Right forelimb (tissue), 1 donor: Measurements from ENCODE around the gene OSBPL2.

Experiments used
- DNase-seq: peaks from one replicate; pipeline ENCODE4 v3.0.0-alpha.2; 2018

The OSBPL2 gene

DNA sequence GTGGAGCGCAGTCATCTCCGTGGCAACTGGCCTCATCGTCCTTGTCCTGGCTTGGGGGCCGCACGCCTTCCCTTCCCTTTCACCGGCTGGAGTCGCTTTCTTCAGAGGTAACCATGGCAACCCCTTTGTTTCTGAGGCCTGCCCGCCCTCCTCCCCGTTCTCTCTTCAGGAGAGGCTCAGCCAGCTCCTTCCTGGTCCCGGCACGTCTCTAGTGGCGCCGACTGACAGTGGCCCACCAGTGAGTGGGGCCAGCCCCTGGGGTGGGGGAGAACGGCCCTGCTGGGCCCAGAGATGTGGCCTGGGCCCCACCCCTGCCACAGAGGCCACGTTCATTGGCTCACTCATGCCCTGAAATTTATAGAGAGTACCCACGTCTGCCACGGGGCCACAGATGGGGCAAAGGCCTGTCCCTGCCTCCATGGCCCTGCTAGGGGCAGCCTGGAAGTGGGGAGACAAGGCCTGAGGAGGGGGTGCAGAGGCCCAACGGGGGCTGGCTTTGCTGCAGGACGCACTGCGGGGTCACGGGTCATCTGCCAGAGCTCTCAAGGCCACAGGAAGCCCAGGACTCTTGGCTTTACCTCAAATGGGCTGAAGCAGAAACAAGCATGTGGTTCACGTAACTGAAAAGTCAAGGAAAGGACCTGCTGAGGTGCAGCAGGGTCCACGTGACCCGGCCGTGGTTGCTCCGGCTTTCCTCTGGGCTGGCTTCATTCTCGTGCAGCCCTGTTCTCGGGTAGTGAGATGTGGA lies 1.4 kb upstream of the OSBPL2 start:
- DNase-seq = no peak

DNA sequence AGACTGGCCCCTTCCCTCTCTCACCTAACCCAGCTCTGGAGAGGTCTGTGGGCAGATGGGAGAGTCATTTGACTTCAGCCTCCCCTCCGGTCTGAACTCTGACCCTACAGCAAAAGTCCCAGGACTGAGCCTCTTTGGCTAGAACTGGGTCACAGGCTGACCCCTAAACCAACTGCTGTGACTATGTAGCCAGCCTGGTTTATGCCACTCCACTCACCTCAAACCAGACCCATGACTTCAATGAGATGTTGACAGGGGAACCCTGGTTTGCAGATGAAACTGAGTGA lies 864 bp upstream of the OSBPL2 start:
- no peak for DNase-seq

GRCh38 chr20:62238569-62239277 lies 402 bp downstream of the OSBPL2 start:
- no peak for DNase-seq

DNA sequence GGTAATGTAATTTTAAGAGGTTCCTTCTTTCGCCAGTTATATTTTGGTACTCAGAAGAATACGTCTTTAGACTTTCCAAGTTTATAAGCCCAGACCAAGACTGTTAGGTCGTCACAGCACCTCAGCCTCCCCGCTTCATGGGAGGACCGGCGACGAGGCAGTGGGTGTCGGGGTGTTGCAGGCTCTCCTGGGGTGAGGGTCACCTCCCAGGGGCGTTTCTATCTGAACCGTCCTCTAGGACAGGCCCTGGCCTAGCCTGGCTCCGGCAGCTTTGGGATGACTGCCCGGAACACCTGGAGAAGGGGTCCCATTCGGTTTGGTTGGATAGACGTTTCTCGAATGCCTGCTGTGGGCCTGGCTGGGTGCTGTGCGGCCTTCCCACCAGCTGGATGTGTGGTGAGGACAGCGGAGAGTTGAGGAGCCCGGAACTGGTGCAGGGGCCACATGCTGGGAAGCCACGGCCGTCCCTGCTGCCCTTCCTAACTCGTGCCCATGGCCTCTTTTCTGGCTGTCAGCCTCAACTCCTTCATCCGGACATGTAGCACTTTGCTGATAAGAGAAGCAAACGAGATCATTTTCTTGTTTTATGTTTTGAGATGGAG lies 1.1 kb downstream of the OSBPL2 start:
- no peak for DNase-seq

DNA sequence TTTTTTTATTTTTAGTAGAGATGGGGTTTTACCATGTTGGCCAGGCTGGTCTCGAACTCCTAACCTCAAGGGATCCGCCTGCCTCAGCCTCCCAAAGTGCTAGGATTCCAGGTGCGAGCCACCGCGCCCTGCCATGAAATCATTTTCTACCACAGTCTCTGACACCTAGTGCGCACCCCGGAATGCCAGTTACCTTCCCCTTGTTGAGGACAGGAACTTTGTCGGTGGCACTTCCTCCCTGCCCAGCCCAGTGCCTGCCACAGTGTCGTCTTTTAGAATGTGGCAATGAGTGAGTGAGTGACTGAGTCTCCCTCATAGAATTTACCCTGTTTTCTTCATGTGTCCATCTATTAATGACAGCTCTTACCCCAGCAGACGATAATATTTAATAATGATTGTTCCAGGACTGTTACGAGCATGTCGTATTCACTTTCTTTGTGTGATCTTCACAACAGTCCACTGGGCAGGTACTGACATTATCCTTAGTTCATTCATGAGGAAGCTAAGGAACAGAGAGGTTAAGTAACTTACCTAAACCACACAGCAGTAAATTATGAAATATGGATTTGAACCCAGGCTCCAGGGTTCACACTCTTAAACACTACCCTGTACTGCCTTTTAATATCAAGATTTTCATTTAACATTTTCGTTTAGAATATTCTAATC lies 1.8 kb downstream of the OSBPL2 start:
- DNase-seq = no peak

GRCh38 chr20:62241506-62241905 lies 3.2 kb downstream of the OSBPL2 start:
- no peak for DNase-seq

GRCh38 chr20:62242176-62242575 lies 3.9 kb downstream of the OSBPL2 start:
- DNase-seq = no peak

DNA sequence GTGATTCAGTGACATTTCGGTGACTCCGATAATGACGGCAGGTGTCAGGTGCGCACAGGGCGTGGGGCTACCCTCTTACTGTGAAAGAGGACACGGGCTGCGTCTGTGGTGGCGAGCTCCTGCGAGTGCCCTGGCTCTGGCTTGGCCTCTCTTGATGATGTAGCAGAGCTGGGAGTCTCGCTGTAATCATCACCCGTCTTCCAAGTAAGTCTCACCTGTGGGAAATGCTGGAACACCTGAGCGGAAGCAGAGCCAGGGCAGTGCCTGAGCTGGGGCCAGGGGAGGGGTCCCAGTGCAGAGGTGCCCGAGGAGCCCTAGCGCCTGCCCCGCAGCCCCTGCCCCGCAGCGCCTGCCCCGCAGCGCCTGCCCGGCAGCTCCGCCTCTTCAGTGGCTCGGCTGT lies 4.8 kb downstream of the OSBPL2 start:
- DNase-seq = no peak

DNA sequence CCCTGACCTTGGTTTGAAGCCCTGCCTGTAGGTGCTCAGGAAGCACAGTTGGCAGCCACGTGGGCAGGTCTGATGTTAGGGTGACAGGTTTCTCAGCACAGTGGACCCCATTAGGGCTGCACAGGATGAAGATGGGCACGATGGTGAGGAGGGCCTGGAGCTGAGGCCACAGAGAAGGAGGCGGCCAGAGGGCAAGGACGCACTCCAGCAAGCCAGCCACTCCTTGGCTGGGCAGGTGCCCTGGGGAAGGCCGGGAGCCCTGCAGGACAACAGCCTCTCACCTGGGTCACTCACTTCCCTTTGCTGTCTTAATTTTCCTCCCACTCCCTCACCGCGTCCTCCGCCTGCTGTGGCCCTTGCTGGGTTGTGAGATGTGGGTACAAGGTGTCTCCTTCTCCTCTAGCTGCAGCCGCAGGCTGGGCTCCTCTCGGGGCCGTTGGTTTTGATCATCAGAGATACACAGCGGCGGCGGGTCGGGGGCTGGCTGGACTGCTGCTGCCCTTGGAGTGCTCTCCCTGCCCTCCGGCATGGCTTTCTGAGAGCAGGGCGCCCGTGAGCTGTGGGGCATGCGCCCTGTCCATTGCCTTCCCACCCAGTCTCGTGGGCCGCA lies 5.7 kb downstream of the OSBPL2 start:
- DNase-seq = no peak

DNA sequence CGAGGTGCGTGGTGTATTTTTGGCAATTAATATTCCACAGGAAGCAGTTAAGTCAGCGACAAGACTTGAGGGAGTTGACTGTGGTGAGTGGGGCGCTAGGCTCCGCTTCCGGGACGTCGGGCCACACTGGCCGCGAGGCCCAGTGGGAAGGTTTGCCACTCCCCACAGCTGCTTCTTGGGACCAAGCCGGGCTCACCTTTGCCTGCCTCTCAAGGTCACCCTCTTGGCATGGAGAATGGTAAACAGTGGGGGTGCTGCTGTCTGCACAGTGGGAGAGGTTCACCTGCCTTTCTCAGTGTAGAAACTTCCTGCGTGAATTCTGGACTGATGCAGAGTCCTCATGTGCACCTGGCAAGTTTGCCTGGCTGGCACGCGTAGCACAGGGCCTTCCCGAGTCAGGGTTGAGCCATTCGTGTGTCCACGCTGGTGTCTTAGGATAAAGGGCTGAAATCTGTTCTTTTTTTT lies 6.4 kb downstream of the OSBPL2 start:
- DNase-seq = no peak

- DNase-seq = no peak
These were observed 7.6 kb downstream of the OSBPL2 start for GRCh38 chr20:62245911-62246280.

DNA sequence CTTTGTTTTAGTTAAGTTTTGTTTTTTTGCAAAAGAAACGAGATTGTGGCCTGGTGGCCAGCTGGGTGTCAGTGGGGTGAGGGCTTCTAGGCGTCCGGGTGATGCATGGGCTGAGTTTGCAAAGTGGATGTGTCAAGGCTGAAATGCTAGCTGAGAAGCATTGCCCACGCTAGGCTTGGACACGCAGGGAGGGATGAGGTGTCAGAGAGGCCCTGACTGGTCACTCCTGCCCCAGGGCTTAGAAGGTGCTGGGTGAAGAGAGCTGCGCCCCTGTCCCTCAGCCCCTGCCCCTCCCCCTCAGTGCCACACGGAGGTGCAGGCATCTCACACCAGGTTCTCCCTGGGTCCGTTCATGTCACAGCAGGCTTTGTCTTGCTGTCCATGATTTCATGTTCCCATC lies 8.1 kb downstream of the OSBPL2 start:
- DNase-seq = no peak

GRCh38 chr20:62246872-62247652 lies 8.7 kb downstream of the OSBPL2 start:
- no peak for DNase-seq

DNA sequence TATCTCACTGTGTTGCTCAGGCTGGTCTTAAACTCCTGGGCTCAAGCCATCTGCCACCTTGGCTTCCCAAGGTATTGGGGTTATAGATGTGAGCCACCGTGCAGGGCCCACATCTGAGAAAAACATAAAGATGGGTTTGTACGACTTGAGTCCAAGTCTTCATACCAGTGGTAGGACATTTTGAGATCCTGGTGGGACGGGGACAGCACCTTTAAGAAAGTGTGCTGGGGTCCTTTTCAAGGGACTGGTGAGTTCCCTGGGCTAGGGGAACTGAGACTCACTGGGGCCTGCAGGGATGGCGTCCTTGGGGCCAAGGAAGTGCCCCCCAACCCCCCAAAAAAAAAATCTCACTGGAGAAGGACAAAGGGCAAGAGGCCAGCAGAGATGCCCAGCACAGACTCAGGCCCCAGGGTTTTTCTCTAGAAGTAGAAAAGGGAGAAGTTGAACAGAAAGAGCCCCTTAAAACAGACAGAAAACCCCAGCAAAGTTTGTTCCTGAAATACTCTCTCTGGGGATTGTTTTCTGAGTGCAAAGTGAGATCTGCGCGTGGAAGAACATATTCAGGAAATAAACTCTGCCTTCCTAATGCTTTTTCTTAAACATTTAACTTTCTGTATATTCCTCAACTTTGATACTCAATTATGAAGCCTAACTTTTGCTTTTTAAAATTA lies 10.7 kb downstream of the OSBPL2 start:
- no peak for DNase-seq

DNA sequence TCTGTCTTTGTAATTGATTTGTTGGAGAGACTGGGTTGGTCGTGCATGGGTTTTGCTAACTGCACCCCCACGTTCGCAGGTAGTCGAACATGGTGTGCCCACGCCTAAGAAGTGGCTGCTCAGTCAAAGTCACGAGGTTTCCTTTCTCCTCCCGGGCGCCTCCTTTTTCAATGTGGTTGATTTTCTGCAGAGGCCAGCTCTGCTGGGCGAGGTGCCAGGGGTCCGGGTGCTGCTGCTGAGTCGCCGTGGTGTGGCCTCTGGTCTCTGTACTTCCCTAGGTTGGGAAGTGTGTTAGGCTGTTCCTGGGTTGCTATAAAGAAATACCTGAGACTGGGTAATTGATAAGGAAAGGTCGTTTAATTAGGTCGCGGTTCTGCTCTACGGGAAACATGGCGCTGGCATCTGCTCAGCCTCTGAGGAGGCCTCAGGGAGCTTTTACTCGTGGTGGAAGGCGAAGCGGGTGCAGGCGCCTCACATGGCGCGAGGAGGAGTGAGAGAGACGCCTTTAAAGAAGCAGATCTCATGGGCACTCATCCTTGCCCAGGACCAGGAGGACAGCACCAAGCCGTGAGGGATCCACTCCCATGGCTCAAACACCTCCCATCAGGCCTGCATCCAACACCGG lies 14.1 kb downstream of the OSBPL2 start:
- DNase-seq = no peak

- DNase-seq = no peak
These were observed 15.1 kb downstream of the OSBPL2 start for GRCh38 chr20:62253398-62253797.

- DNase-seq = no peak
These were observed 15.9 kb downstream of the OSBPL2 start for GRCh38 chr20:62254021-62254724.

DNA sequence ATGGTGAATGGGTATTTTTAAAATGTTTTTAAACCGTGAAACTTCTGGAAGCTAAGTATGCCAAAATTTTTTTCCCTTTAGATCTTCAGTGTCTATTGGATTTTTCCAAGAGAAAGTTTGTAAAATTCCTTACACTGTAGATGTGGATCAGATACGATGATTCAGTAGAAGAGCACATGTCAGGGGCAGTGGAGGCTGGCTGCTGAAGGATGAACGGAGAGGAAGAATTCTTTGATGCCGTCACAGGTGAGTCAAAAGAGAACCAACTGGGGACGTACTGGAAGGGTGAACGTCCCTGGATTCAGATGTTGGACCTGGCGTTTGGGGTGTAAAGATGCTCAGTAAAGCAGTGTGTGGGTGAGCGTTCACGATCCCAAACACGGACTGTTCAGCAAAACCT lies 17.7 kb downstream of the OSBPL2 start:
- DNase-seq = no peak

GRCh38 chr20:62258499-62259293 lies 20.4 kb downstream of the OSBPL2 start:
- DNase-seq = no peak

GRCh38 chr20:62259294-62259565 lies 20.9 kb downstream of the OSBPL2 start:
- no peak for DNase-seq
